Neuronal stem cell (in vitro differentiated cells): ENCODE results near the gene GIGYF1.
"Not testable (repeated sequence)": the region's sequence is repeated elsewhere in the genome, so short reads cannot be mapped to it uniquely, and the experiment has no call there.

Experiments used
- DNase-seq: peaks from one replicate; pipeline ENCODE4 v3.0.0-alpha.2; 2013; ENCODE audit warnings: low spot score
- H2AFZ ChIP-seq: one replicate; pipeline ENCODE4 v1.6.1; 2013; ENCODE audit warnings: mild to moderate bottlenecking, low read length, inconsistent platforms
- H2AK5ac ChIP-seq: 2 replicates; pipeline ENCODE4 v1.6.1; 2013; ENCODE audit warnings: low read depth, mild to moderate bottlenecking, inconsistent platforms, low read length, moderate library complexity, mixed read lengths
- H2BK120ac ChIP-seq: 2 replicates; pipeline ENCODE4 v1.6.1; 2013; ENCODE audit warnings: low read depth, mild to moderate bottlenecking, inconsistent platforms, low read length, moderate library complexity, mixed read lengths
- H2BK12ac ChIP-seq: one replicate; pipeline ENCODE4 v1.6.1; 2013; ENCODE audit warnings: low read length, inconsistent platforms
- H2BK15ac ChIP-seq: 2 replicates; pipeline ENCODE4 v1.6.1; 2013; ENCODE audit warnings: mild to moderate bottlenecking, low read length, inconsistent platforms, mixed read lengths
- H2BK5ac ChIP-seq: one replicate; pipeline ENCODE4 v1.6.1; 2013; ENCODE audit warnings: inconsistent platforms, mild to moderate bottlenecking, low read length, moderate library complexity
- H3K14ac ChIP-seq: one replicate; pipeline ENCODE4 v1.6.1; 2013; ENCODE audit warnings: low read length, inconsistent platforms
- H3K18ac ChIP-seq: 2 replicates; pipeline ENCODE4 v1.6.1; 2013; ENCODE audit warnings: low read length, inconsistent platforms
- H3K23ac ChIP-seq: 2 replicates; pipeline ENCODE4 v1.6.1; 2013; ENCODE audit warnings: low read depth, mild to moderate bottlenecking, mixed read lengths, low read length, inconsistent platforms; ENCODE audit not compliant: poor library complexity
- H3K27ac ChIP-seq: replicated peaks from 3 replicates; pipeline ENCODE4 v1.5.1; 2013; ENCODE audit warnings: low read length, inconsistent platforms
- H3K27me3 ChIP-seq, 3 experiments: 2 replicates each; pipeline ENCODE4 v1.6.1; 2013; ENCODE audit warnings: low read length in 3 of 3, mild to moderate bottlenecking in 2 of 3, inconsistent platforms in 1 of 3, low read depth in 1 of 3, mixed read lengths in 1 of 3, moderate library complexity in 1 of 3; ENCODE audit not compliant: control insufficient read depth in 3 of 3, insufficient read depth in 3 of 3
- H3K36me3 ChIP-seq, 2 donors: replicated peaks in 1 of 2; 2 replicates each; pipeline ENCODE4 v1.6.1; 2013; ENCODE audit warnings: low read length in 2 of 2; ENCODE audit not compliant: control insufficient read depth in 2 of 2, insufficient read depth in 2 of 2
- H3K4ac ChIP-seq: 2 replicates; pipeline ENCODE4 v1.6.1; 2013; ENCODE audit warnings: inconsistent platforms, mild to moderate bottlenecking, low read length, moderate library complexity
- H3K4me1 ChIP-seq, 2 donors: 1 replicate in 1 of 2; 2 replicates in 1 of 2; pipeline ENCODE4 v1.6.1; 2013; ENCODE audit warnings: low read length in 2 of 2, low read depth in 1 of 2; ENCODE audit not compliant: control insufficient read depth in 2 of 2, insufficient read depth in 1 of 2
- H3K4me2 ChIP-seq: one replicate; pipeline ENCODE4 v1.6.1; 2013; ENCODE audit warnings: mild to moderate bottlenecking, low read length, inconsistent platforms; ENCODE audit not compliant: insufficient read depth, poor library complexity, severe bottlenecking
- H3K4me3 ChIP-seq, 2 donors: 2 replicates each; pipeline ENCODE4 v1.5.1; 2013; ENCODE audit warnings: low read length in 2 of 2, mild to moderate bottlenecking in 2 of 2, inconsistent platforms in 1 of 2, moderate library complexity in 1 of 2
- H3K79me1 ChIP-seq: one replicate; pipeline ENCODE4 v1.6.1; 2013; ENCODE audit warnings: low read depth, mild to moderate bottlenecking, inconsistent platforms, low read length, moderate library complexity
- H3K9ac ChIP-seq: one replicate; pipeline ENCODE4 v1.6.1; 2013; ENCODE audit warnings: mild to moderate bottlenecking, low read depth, low read length, inconsistent platforms; ENCODE audit not compliant: poor library complexity
- H3K9me3 ChIP-seq, 2 donors: replicated peaks in 1 of 2; 2 replicates each; pipeline versions ENCODE3 to v1.6.1; 2013; ENCODE audit warnings: low read length in 2 of 2, mild to moderate bottlenecking in 2 of 2, inconsistent platforms in 1 of 2, low read depth in 1 of 2, mixed read lengths in 1 of 2, moderate library complexity in 1 of 2; ENCODE audit not compliant: control insufficient read depth in 2 of 2, insufficient read depth in 1 of 2
- H4K8ac ChIP-seq: one replicate; pipeline ENCODE4 v1.6.1; 2013; ENCODE audit warnings: low read depth, mild to moderate bottlenecking, inconsistent platforms, low read length, moderate library complexity
- H4K91ac ChIP-seq: one replicate; pipeline ENCODE4 v1.6.1; 2013; ENCODE audit warnings: low read length, low read depth, mild to moderate bottlenecking, inconsistent platforms; ENCODE audit not compliant: poor library complexity
- WGBS, 2 donors: extraction: QIAGEN DNeasy Blood & Tissue Kit; methylation state at CpG; one replicate each; pipeline ENCODE4 v1.1.7; 2013; ENCODE audit warnings: missing lambda C conversion rate in 2 of 2, mixed read lengths in 1 of 2; ENCODE audit not compliant: insufficient read length in 2 of 2, insufficient replicate concordance in 1 of 2; ENCODE audit errors: extremely low coverage in 2 of 2; 5-methylcytosine and 5-hydroxymethylcytosine counted together

GIGYF1 gene

GRCh38 chr7:100701089-100701488 lies 7.0 kb upstream of the GIGYF1 start:
- H3K4me3 ChIP-seq, H3K27ac ChIP-seq, H3K18ac ChIP-seq, DNase-seq, H3K4me2 ChIP-seq, H4K91ac ChIP-seq, H3K36me3 ChIP-seq, H2AFZ ChIP-seq, H3K9me3 ChIP-seq, H3K4ac ChIP-seq, H3K14ac ChIP-seq, H3K9ac ChIP-seq, H3K4me1 ChIP-seq, H2BK5ac ChIP-seq, H3K27me3 ChIP-seq, H2AK5ac ChIP-seq, H3K23ac ChIP-seq, H4K8ac ChIP-seq, H2BK15ac ChIP-seq, H3K79me1 ChIP-seq, H2BK12ac ChIP-seq, H2BK120ac ChIP-seq: not testable (repeated sequence)
- no CpG with 5 or more reads among the region's 3 CpGs for WGBS, 2 donors

GRCh38 chr7:100699018-100699417 lies 5.0 kb upstream of the GIGYF1 start:
- Histone ChIP-seq H3K9me3 (no peaks in the 10 kb centered on the region), H3K27me3 (peaks cover 0 to 2% (median 0%) of the 10 kb centered on the region in 3 experiments), H2BK12ac (no peak overlapping the region), H3K23ac (no peak overlapping the region), H3K14ac (no peak overlapping the region), H3K4ac (no peak overlapping the region), H2AK5ac (no peak overlapping the region), H2BK15ac (no peak overlapping the region), H4K8ac (no peak overlapping the region), H2BK120ac (no peak overlapping the region), H2BK5ac (no peak overlapping the region), H3K4me3 (no peak overlapping the region), H3K27ac (no peak overlapping the region), H2AFZ (no peak overlapping the region), H3K4me2 (no peak overlapping the region), H3K4me1 (no peaks in the 10 kb centered on the region), H3K9ac (peak overlapping the region; percentile 1), H3K18ac (no peak overlapping the region), H3K36me3 (no peaks in the 10 kb centered on the region), H4K91ac (no peak overlapping the region), H3K79me1 (no peaks in the 10 kb centered on the region)
- no CpG with 5 or more reads among the region's 6 CpGs for WGBS, 2 donors
- no peak for DNase-seq

- H3K23ac ChIP-seq, result no peak overlapping the region
- H4K8ac ChIP-seq, result no peak overlapping the region
- H3K79me1 ChIP-seq, result peaks cover 3% of the 10 kb centered on the region
- H3K9me3 ChIP-seq, result no peaks in the 10 kb centered on the region
- DNase-seq, result no peak
- no peak overlapping the region for H3K14ac ChIP-seq
- peaks cover 0 to 2% (median 0%) of the 10 kb centered on the region in 3 experiments for H3K27me3 ChIP-seq
- H3K9ac ChIP-seq, result no peak overlapping the region
- H2BK15ac ChIP-seq, result no peak overlapping the region
- no peak overlapping the region for H3K27ac ChIP-seq
- H3K4me1 ChIP-seq, result peaks cover 6 to 16% of the 10 kb centered on the region in 2 donors
- H2BK12ac ChIP-seq, result no peak overlapping the region
- H4K91ac ChIP-seq, result no peak overlapping the region
- WGBS, 2 donors, result no CpG with 5 or more reads among the region's 6 CpGs
- H2BK120ac ChIP-seq, result no peak overlapping the region
- H3K4me3 ChIP-seq, result no peak overlapping the region
- H3K4me2 ChIP-seq, result no peak overlapping the region
- no peak overlapping the region for H2AFZ ChIP-seq
- H2BK5ac ChIP-seq, result no peak overlapping the region
- H3K4ac ChIP-seq, result no peak overlapping the region
- no peak overlapping the region for H2AK5ac ChIP-seq
- peaks cover 3 to 12% of the 10 kb centered on the region in 2 donors for H3K36me3 ChIP-seq
- H3K18ac ChIP-seq, result no peak overlapping the region
Observed at GRCh38 chr7:100696123-100696521, 2.1 kb upstream of the GIGYF1 start.

- peak overlapping the region; percentile 96 for H3K18ac ChIP-seq
- H3K9ac ChIP-seq, result peak overlapping the region; percentile 95
- no peak overlapping the region for H2BK120ac ChIP-seq
- peaks cover 11% of the 10 kb centered on the region for H3K79me1 ChIP-seq
- H3K9me3 ChIP-seq, result no peaks in the 10 kb centered on the region
- no peak overlapping the region for H4K91ac ChIP-seq
- H3K4me3 ChIP-seq, result peak overlapping the region; percentile 74 to 79
- H4K8ac ChIP-seq, result no peak overlapping the region
- WGBS, 2 donors, result no CpG with 5 or more reads among the region's 81 CpGs
- H3K4me2 ChIP-seq, result peak overlapping the region; percentile 69
- peaks cover 0 to 2% (median 0%) of the 10 kb centered on the region in 3 experiments for H3K27me3 ChIP-seq
- no peak overlapping the region for H3K4ac ChIP-seq
- peak overlapping the region; percentile 63 for H3K27ac ChIP-seq
- H3K36me3 ChIP-seq, result peaks cover 17 to 34% of the 10 kb centered on the region in 2 donors
- no peak for DNase-seq
- H2BK15ac ChIP-seq, result no peak overlapping the region
- peak overlapping the region; percentile 3 for H2AK5ac ChIP-seq
- peaks cover 9 to 21% of the 10 kb centered on the region in 2 donors for H3K4me1 ChIP-seq
- no peak overlapping the region for H2BK12ac ChIP-seq
- H3K23ac ChIP-seq, result no peak overlapping the region
- no peak overlapping the region for H3K14ac ChIP-seq
- H2BK5ac ChIP-seq, result peak overlapping the region; percentile 7
- H2AFZ ChIP-seq, result peak overlapping the region; percentile 53
Observed at GRCh38 chr7:100693312-100694097, 545 bp downstream of the GIGYF1 start.
